ENCODE data around the gene MPPED2.

DNA sequence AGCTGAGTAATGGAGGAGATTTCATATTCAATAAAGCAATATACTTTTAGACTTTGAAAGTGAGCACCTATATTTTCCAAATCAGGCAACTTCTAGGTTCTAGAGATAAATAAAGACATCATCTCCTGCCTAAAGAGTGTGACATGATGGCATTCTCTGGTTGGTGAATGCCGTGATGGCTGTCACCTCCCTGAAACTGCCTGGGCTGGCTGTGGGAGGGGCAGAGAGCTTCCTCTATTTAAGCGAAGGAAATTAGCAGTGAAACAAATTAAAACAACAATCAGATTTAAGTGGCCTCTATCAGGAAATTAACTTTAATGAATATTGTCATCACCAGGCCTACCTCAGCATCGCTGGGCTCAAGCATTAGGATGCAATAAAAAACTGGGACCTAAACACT lies 149.4 kb downstream of the MPPED2 start:
- TF ChIP-seq CTCF (optimal IDR thresholded peaks at IDR 0.05 in 1 of 3, IDR thresholded peaks at IDR 0.05 in 1 of 3, conservative IDR thresholded peaks at IDR 0.05 in 1 of 3; ENCODE audit: extremely low read depth in 1 of 3, insufficient read depth in 2 of 3, low read length in 3 of 3) (no peak), EZH2 (IDR thresholded peaks at IDR 0.05; ENCODE audit: low read length) (no peak)

Measured in keratinocyte (primary cell).